Measurements from ENCODE around the gene FHAD1. TPM values are rescaled to one million over a fixed set of nuclear protein-coding genes. Genes with fewer than 3 reads are reported as not detected.
A peak's percentile ranks its signal among the peaks of the same experiment; 100 is the strongest.

Gene FHAD1
- total and polyA plus RNA-seq, 9 of the 15 experiments (the other 6 are each of a cell fraction or from before 2014, with no cell fraction given) = 0.32 to 2.1 (median 1.5) TPM; not detected in 1

- TF ChIP-seq ZNF695 (CRISPR knock-in tag; IDR thresholded peaks at IDR 0.05) (no peak), ATF7 (IDR thresholded peaks at IDR 0.05) (no peak), REST (IDR thresholded peaks at IDR 0.05; ENCODE audit: borderline replicate concordance) (peak; percentile 45; the same call in 1 of the 2 replicates), REST (CRISPR knock-in tag; IDR thresholded peaks at IDR 0.05; ENCODE audit: low read depth) (no peak), NFIX (CRISPR knock-in tag; IDR thresholded peaks at IDR 0.05; ENCODE audit: low read depth) (no peak), FOSL1 (tag; conservative IDR thresholded peaks at IDR 0.05) (no peak), MAFF (IDR thresholded peaks at IDR 0.05; ENCODE audit: low read length) (peak; percentile 62), ZNF707 (CRISPR knock-in tag; conservative IDR thresholded peaks at IDR 0.05) (no peak), RAD21 (CRISPR knock-in tag; conservative IDR thresholded peaks at IDR 0.05 in 1 of 2, IDR thresholded peaks at IDR 0.05 in 1 of 2) (peak in 1 of 2 experiments; percentile 48; a peak in 2 of 4 replicates), ZNF316 (IDR thresholded peaks at IDR 0.05) (peak; percentile 72), MAFK (IDR thresholded peaks at IDR 0.05; ENCODE audit: low read length) (peak; percentile 63; the same call in 1 of the 2 replicates), C11orf30 (IDR thresholded peaks at IDR 0.05; ENCODE audit: low read depth) (peak; percentile 63; the same call in 1 of the 2 replicates), ZBTB43 (CRISPR knock-in tag; IDR thresholded peaks at IDR 0.05) (no peak), TCFL5 (CRISPR knock-in tag; conservative IDR thresholded peaks at IDR 0.05) (no peak), MAFG (tag; conservative IDR thresholded peaks at IDR 0.05) (0 out of 2 replicates have a peak, but pooled peaks have one; percentile 34), CTCF (IDR thresholded peaks at IDR 0.05 in 2 of 3, conservative IDR thresholded peaks at IDR 0.05 in 1 of 3; ENCODE audit: insufficient read depth in 2 of 3, low read depth in 1 of 3, low read length in 3 of 3) (peak; percentile 50 to 67 (median 57))
Measured at GRCh38 chr1:15288173-15288926, 41.3 kb downstream of the FHAD1 start (continued).

Measured in K562 (cell line).